ENCODE results near the gene STAB1.

STAB1 gene

DNA sequence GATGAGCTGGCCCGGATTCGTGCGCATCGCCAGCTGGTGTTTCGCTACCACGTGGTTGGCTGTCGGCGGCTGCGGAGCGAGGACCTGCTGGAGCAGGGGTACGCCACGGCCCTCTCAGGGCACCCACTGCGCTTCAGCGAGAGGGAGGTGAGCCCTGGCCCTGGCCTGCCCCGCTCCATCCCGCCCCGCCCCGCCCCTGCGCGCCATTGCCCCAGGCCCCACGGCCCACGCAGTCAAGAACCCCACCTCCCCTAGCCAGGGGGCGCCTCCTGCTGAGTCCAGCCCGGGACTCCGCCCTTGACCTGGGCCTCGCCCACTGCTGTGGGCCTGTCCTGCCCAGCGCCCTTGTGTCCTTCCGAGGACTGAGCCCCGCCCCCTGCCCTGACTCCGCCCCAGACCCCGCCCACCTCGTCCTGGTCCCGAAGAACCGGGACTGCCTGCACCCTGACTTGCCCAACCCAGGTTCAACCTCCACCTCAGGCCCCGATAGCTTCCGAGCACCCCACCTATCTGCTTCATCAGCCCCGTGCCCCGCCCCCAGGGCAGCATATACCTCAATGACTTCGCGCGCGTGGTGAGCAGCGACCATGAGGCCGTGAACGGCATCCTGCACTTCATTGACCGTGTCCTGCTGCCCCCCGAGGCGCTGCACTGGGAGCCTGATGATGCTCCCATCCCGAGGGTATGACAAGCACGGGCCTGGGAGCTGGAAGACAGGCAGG is 23.7 kb downstream of the STAB1 start:
- no peak for ATAC-seq

DNA sequence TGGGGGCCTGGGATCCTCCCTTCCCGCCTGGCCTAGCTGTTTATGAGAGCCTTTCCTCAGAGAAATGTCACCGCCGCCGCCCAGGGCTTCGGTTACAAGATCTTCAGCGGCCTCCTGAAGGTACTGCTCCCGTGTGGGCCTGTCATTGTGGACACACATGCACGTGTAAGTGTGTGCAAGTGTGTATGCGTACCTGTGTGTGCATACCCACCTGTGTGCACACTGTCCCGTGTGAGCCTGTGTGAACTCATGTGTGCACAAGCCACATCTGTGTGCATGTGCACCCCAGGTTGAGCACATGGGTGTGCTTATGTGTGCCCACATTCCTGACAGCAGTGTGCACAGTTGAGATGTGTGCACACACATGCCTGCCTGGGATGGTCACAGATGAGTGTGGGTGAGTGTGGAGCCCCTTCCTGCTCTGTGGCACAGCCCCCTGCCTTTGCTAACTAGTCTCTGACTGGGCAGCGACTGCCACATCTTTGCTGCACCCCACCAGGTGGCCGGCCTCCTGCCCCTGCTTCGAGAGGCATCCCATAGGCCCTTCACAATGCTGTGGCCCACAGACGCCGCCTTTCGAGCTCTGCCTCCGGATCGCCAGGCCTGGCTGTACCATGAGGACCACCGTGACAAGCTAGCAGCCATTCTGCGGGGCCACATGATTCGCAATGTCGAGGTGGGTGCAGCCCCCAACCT is 24.5 kb downstream of the STAB1 start:
- TF ChIP-seq ARNTL (CRISPR knock-in tag; IDR thresholded peaks at IDR 0.05; ENCODE audit: borderline replicate concordance, low read depth) = no peak
- no peak for TF ChIP-seq GLIS3 (CRISPR knock-in tag; IDR thresholded peaks at IDR 0.05)
- TF ChIP-seq, protein P1, sequence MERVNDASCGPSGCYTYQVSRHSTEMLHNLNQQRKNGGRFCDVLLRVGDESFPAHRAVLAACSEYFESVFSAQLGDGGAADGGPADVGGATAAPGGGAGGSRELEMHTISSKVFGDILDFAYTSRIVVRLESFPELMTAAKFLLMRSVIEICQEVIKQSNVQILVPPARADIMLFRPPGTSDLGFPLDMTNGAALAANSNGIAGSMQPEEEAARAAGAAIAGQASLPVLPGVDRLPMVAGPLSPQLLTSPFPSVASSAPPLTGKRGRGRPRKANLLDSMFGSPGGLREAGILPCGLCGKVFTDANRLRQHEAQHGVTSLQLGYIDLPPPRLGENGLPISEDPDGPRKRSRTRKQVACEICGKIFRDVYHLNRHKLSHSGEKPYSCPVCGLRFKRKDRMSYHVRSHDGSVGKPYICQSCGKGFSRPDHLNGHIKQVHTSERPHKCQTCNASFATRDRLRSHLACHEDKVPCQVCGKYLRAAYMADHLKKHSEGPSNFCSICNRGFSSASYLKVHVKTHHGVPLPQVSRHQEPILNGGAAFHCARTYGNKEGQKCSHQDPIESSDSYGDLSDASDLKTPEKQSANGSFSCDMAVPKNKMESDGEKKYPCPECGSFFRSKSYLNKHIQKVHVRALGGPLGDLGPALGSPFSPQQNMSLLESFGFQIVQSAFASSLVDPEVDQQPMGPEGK (CRISPR knock-in tag; IDR thresholded peaks at IDR 0.05; ENCODE audit: borderline replicate concordance) = no peak
- TF ChIP-seq ESRRG (CRISPR knock-in tag; IDR thresholded peaks at IDR 0.05) = no peak
- no peak for TF ChIP-seq OSR1 (CRISPR knock-in tag; IDR thresholded peaks at IDR 0.05)
- TF ChIP-seq PPARA (CRISPR knock-in tag; IDR thresholded peaks at IDR 0.05; ENCODE audit: borderline replicate concordance) = no peak
- no peak for TF ChIP-seq RARB (CRISPR knock-in tag; IDR thresholded peaks at IDR 0.05)
- TF ChIP-seq, protein P2, sequence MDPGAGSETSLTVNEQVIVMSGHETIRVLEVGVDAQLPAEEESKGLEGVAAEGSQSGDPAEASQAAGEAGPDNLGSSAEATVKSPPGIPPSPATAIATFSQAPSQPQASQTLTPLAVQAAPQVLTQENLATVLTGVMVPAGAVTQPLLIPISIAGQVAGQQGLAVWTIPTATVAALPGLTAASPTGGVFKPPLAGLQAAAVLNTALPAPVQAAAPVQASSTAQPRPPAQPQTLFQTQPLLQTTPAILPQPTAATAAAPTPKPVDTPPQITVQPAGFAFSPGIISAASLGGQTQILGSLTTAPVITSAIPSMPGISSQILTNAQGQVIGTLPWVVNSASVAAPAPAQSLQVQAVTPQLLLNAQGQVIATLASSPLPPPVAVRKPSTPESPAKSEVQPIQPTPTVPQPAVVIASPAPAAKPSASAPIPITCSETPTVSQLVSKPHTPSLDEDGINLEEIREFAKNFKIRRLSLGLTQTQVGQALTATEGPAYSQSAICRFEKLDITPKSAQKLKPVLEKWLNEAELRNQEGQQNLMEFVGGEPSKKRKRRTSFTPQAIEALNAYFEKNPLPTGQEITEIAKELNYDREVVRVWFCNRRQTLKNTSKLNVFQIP (CRISPR knock-in tag; IDR thresholded peaks at IDR 0.05; ENCODE audit: borderline replicate concordance, low read depth) = no peak
- no peak for TF ChIP-seq SNAI2 (CRISPR knock-in tag; IDR thresholded peaks at IDR 0.05)
- TF ChIP-seq BACH2 (CRISPR knock-in tag; IDR thresholded peaks at IDR 0.05; ENCODE audit: borderline replicate concordance) = no peak
- no peak for TF ChIP-seq TCF4 (CRISPR knock-in tag; IDR thresholded peaks at IDR 0.05; ENCODE audit: borderline replicate concordance)
- no peak for ATAC-seq

More for the DNA sequence above, 23.7 kb downstream of the STAB1 start:
- TF ChIP-seq, protein P1 (CRISPR knock-in tag; IDR thresholded peaks at IDR 0.05; ENCODE audit: borderline replicate concordance) = no peak
- TF ChIP-seq RARB (CRISPR knock-in tag; IDR thresholded peaks at IDR 0.05) = no peak
- TF ChIP-seq OSR1 (CRISPR knock-in tag; IDR thresholded peaks at IDR 0.05) = no peak
- no peak for TF ChIP-seq TOX (CRISPR knock-in tag; IDR thresholded peaks at IDR 0.05; ENCODE audit: borderline replicate concordance)
- no peak for TF ChIP-seq ARNTL (CRISPR knock-in tag; IDR thresholded peaks at IDR 0.05; ENCODE audit: borderline replicate concordance, low read depth)
- no peak for TF ChIP-seq TCF4 (CRISPR knock-in tag; IDR thresholded peaks at IDR 0.05; ENCODE audit: borderline replicate concordance)
- TF ChIP-seq, protein P3, sequence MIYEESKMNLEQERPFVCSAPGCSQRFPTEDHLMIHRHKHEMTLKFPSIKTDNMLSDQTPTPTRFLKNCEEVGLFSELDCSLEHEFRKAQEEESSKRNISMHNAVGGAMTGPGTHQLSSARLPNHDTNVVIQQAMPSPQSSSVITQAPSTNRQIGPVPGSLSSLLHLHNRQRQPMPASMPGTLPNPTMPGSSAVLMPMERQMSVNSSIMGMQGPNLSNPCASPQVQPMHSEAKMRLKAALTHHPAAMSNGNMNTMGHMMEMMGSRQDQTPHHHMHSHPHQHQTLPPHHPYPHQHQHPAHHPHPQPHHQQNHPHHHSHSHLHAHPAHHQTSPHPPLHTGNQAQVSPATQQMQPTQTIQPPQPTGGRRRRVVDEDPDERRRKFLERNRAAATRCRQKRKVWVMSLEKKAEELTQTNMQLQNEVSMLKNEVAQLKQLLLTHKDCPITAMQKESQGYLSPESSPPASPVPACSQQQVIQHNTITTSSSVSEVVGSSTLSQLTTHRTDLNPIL (CRISPR knock-in tag; IDR thresholded peaks at IDR 0.05; ENCODE audit: low read depth) = no peak
- TF ChIP-seq, protein P4, sequence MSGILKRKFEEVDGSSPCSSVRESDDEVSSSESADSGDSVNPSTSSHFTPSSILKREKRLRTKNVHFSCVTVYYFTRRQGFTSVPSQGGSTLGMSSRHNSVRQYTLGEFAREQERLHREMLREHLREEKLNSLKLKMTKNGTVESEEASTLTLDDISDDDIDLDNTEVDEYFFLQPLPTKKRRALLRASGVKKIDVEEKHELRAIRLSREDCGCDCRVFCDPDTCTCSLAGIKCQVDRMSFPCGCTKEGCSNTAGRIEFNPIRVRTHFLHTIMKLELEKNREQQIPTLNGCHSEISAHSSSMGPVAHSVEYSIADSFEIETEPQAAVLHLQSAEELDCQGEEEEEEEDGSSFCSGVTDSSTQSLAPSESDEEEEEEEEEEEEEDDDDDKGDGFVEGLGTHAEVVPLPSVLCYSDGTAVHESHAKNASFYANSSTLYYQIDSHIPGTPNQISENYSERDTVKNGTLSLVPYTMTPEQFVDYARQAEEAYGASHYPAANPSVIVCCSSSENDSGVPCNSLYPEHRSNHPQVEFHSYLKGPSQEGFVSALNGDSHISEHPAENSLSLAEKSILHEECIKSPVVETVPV (CRISPR knock-in tag; IDR thresholded peaks at IDR 0.05) = no peak
- TF ChIP-seq, protein P2 (CRISPR knock-in tag; IDR thresholded peaks at IDR 0.05; ENCODE audit: borderline replicate concordance, low read depth) = no peak
- no peak for TF ChIP-seq ZNF70 (CRISPR knock-in tag; IDR thresholded peaks at IDR 0.05)
- TF ChIP-seq ZFP3 (CRISPR knock-in tag; IDR thresholded peaks at IDR 0.05) = no peak

DNA sequence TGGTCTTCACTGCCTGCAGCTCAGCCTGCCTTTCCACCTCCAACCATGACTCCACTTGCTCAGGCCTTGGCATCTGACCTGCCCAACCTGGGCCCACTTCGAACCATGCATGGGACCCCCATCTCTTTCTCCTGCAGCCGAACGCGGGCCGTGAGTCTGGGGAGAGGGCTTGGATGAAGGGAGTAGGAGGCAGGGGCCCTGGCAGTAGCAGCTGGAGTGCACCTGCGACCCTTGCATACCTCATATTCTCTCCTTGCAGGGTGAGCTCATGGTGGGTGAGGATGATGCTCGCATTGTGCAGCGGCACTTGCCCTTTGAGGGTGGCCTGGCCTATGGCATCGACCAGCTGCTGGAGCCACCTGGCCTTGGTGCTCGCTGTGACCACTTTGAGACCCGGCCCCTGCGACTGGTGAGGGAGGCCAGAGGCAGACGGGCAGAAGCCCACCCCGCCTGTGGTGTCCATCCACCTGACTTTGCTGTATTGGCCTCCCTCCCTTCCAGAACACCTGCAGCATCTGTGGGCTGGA is 25.1 kb downstream of the STAB1 start:
- ATAC-seq = no peak
- TF ChIP-seq RARB (CRISPR knock-in tag; IDR thresholded peaks at IDR 0.05) (no peak), ISL1 (CRISPR knock-in tag; IDR thresholded peaks at IDR 0.05) (no peak), ZNF8 (CRISPR knock-in tag; IDR thresholded peaks at IDR 0.05) (no peak), BACH2 (CRISPR knock-in tag; IDR thresholded peaks at IDR 0.05; ENCODE audit: borderline replicate concordance) (no peak), ARNTL (CRISPR knock-in tag; IDR thresholded peaks at IDR 0.05; ENCODE audit: borderline replicate concordance, low read depth) (no peak), CSDC2 (CRISPR knock-in tag; IDR thresholded peaks at IDR 0.05) (no peak), ESRRG (CRISPR knock-in tag; IDR thresholded peaks at IDR 0.05) (no peak), TOX (CRISPR knock-in tag; IDR thresholded peaks at IDR 0.05; ENCODE audit: borderline replicate concordance) (no peak), ZFP3 (CRISPR knock-in tag; IDR thresholded peaks at IDR 0.05) (no peak)
- TF ChIP-seq, protein P3 (CRISPR knock-in tag; IDR thresholded peaks at IDR 0.05; ENCODE audit: low read depth) = no peak
- TF ChIP-seq, protein P5, sequence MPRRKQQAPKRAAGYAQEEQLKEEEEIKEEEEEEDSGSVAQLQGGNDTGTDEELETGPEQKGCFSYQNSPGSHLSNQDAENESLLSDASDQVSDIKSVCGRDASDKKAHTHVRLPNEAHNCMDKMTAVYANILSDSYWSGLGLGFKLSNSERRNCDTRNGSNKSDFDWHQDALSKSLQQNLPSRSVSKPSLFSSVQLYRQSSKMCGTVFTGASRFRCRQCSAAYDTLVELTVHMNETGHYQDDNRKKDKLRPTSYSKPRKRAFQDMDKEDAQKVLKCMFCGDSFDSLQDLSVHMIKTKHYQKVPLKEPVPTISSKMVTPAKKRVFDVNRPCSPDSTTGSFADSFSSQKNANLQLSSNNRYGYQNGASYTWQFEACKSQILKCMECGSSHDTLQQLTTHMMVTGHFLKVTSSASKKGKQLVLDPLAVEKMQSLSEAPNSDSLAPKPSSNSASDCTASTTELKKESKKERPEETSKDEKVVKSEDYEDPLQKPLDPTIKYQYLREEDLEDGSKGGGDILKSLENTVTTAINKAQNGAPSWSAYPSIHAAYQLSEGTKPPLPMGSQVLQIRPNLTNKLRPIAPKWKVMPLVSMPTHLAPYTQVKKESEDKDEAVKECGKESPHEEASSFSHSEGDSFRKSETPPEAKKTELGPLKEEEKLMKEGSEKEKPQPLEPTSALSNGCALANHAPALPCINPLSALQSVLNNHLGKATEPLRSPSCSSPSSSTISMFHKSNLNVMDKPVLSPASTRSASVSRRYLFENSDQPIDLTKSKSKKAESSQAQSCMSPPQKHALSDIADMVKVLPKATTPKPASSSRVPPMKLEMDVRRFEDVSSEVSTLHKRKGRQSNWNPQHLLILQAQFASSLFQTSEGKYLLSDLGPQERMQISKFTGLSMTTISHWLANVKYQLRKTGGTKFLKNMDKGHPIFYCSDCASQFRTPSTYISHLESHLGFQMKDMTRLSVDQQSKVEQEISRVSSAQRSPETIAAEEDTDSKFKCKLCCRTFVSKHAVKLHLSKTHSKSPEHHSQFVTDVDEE (CRISPR knock-in tag; IDR thresholded peaks at IDR 0.05) = no peak
